Measurements from ENCODE around the gene NPC1L1.

DNA sequence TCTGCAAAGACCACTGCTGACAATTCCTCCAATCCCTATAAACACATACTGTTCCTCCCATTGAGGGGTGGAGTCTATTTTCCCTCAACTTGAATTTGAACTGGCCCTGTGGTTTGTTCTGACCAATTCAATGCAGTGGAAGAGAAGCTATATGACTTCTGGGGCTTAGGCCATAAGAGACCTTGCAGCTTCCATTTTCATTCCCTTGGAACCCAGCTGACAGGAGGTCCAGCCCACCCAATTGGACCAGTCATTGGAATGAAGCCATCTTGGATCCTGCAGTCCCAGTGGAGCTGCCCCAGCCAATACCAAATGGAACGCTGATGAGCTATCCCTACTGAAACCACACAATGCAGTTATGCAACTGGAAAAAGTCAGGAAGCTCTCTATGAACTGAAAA lies 49.8 kb upstream of the NPC1L1 start:
- TF ChIP-seq, protein P1, sequence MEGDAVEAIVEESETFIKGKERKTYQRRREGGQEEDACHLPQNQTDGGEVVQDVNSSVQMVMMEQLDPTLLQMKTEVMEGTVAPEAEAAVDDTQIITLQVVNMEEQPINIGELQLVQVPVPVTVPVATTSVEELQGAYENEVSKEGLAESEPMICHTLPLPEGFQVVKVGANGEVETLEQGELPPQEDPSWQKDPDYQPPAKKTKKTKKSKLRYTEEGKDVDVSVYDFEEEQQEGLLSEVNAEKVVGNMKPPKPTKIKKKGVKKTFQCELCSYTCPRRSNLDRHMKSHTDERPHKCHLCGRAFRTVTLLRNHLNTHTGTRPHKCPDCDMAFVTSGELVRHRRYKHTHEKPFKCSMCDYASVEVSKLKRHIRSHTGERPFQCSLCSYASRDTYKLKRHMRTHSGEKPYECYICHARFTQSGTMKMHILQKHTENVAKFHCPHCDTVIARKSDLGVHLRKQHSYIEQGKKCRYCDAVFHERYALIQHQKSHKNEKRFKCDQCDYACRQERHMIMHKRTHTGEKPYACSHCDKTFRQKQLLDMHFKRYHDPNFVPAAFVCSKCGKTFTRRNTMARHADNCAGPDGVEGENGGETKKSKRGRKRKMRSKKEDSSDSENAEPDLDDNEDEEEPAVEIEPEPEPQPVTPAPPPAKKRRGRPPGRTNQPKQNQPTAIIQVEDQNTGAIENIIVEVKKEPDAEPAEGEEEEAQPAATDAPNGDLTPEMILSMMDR (IDR thresholded peaks at IDR 0.05), result no peak
- no peak for TF ChIP-seq POLR2A (IDR thresholded peaks at IDR 0.05)
